HS-27A (cell line): ENCODE results near the gene ZNF598.

Experiments used
- DNase-seq: peaks from one replicate; pipeline ENCODE4 v3.0.0-alpha.2; 2012; ENCODE audit warnings: low read depth, missing footprints

ZNF598 gene

GRCh38 chr16:2006317-2006716 lies 3.3 kb downstream of the ZNF598 start:
- no peak for DNase-seq

DNA sequence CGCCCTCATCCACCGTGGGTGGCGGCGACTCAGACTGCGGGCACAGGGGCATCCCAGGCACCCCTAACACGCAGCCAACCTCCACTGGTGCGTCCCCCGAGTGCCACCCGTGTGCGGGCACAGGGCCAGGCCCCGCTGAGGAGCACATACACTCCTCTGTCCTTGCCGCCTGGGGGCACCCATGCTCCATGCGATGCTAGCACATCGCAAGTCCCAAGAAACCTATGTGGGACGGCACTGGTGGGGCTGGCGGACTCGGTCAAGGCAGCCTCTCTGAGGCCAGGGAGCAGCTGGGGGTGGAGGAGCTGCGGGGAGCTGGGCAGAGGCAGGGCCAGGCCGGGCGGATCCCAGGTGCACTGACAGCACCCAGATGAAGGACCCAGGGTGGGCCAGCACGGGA lies 4.0 kb downstream of the ZNF598 start:
- no peak for DNase-seq

DNA sequence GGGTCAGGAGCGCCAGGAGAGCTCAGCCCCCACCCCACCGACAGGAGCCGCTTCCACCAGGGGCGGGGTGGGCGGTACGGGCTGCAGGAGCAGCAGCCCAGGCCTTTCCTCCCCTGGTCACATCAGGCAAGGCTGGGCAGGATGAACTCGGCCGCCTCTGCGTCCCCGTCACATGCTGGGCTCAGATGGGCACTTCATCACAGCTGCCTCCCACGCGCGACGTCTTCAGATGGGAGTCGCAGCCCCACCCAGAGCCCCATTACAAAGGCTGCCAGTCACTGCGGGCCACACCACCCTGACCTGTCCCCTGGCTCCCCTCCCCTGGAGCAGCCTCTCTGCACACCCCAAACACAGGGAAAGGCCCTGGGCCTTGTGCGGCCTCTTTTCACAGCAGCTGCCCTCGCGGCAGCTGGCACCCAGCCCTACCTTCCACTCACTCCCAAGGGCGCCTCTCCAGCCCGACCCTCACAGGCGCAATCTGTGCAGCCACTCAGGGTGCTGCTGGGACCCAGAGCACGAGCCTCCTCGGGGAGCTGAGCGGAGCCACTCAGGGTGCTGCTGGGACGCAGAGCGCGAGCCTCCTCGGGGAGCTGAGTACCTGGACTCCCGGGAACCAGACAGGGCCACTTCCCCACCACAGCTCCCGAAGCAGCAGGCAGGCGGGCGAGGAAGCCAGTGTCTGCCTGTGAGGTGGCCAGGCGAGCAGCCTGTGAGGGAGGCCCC lies 4.7 kb downstream of the ZNF598 start:
- no peak for DNase-seq

- DNase-seq: no peak
Measured at GRCh38 chr16:2003827-2004641, 5.6 kb downstream of the ZNF598 start.

DNA sequence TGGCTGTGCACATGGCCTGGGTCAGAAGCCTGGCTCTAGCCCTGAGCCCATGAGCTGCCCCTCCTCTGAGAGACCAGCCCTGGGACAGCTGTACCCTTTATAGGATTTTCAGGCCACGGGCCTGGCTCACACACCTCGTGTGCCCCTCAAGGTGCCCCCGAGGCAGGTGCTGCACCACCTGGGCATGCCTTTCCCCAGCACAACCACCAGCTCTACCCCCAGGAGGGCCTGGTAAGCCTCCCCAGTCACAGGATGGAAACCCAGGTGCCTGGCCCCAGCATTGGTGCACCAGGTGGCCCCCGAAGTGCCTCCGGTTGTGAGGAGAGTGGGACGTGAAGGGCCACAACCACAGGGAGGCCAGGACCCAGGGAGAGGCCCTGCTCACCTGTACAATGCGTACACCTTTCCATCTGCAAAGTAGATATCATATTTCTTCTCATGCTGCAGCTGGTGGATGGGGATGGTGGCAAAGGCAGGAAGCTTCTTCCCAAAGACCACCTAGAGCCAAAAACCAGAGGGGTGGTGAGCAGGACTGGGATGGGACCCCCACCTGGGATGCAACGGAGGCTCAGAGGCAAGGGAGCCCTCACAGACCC lies 6.3 kb downstream of the ZNF598 start:
- DNase-seq: no peak

DNA sequence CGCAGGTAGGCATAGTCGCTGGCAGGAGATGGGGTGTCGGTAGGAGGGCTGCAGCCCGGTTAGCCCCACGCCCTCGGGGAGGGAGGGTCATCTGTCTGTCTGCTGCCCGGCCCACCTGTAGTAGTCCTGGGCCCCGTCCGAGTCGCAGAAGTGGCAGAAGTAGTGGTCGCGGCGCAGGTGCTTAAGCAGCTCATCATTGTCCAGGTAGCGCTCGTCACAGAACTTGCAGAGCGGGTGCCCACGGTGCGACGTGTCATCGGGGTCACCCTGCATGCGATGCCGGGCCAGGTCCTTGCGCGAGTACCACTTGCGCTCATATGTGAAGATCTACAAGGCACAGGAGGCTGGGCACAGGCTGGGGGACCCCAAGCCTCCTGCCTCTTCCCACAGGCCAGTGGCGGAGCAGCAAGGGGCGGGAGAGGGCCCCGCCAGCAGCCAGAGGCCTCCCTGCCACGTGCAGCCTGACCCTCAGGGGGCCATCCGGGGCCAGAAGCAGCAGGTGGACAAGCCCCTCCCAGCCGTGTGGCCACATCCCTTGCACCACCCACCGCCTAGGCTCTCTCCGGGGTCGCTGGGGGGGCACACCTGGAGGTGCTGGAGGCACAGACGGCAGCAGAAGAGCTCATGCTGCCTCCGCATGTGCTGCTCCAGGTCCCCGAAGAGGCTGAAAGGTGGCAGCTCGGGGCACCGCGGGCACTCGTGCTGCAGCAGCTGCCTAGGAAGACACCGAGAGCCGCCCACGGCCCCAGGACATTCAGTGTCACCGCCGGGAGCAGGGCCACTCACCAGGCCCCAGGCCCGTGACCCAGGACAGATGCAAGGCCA lies 7.0 kb downstream of the ZNF598 start:
- DNase-seq: no peak

DNA sequence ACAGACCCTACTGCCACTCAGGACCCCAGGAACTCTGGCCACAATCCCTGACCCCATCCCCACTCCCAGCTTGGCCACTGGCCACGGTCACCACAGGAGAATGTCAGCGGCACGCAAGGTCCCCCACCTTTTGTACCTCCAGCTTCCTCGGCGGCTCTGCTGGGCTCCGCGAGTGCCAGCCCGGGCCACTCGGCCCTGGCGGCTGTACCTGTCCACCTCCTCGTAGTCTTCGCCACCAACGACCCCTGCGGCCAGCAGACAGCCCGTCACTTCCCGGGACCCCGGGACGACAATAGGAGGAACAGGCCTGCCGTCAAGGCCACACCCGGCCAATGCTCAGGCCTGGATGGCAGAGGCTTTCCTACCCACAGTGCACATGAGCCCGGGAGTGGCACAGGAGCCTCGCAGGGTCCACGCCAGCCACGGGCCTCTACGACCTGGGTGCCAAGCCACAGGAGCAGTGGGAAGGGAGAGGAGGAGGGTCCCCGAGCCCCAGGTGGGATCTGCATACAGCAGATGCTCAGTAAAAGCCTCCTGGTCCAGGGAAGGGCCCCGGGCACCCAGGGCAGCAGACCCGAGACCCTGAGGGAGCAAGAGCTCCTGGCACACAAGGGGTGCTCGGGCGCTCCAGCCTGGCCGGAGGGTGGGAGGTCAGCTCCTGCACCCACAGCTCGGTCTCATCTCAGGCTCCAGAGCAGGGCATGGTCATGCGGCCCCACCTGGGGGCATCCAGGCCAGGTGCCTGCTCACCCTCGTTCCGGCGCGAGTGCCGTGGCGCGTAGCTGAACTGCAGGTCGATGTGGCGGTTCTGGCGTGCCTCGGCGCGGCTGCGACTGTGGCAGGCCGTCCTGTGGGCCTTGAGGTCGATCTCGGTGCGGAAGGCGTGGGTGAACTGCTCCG lies 7.9 kb downstream of the ZNF598 start:
- DNase-seq: no peak

- no peak for DNase-seq
Measured at GRCh38 chr16:2001035-2001434, 8.6 kb downstream of the ZNF598 start.

DNA sequence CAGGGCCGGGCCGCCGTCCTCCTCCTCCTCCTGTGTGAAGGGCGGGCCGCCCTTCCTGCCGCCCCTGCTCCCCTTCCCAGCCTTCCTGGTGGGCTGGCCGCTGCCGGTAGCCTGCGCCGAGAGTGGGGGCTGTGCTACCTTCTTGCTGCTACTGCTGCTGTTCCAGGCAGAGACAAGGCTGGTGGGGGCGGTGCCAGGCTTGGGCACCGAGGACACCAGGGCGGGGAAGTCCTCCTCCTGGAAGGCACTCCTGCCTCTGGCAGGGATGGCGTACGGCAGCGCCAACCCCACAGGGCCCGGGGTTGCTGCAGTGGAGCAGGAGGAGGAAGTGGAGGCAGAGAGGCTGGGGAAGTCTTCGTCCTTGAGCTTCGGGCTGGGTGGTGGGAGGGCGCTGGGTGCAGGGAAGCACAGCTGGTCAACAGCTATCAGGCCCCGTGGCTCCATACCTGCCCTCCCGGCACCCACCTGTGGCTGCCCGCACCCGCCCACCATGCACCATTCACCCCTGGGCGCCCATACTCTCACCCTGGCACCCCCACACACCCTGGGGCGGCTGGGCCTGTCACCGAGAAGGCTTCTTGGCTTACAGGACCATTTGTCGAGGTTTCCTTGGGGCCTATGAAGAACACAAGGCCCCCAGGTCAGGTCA lies 9.6 kb downstream of the ZNF598 start:
- DNase-seq: no peak

DNA sequence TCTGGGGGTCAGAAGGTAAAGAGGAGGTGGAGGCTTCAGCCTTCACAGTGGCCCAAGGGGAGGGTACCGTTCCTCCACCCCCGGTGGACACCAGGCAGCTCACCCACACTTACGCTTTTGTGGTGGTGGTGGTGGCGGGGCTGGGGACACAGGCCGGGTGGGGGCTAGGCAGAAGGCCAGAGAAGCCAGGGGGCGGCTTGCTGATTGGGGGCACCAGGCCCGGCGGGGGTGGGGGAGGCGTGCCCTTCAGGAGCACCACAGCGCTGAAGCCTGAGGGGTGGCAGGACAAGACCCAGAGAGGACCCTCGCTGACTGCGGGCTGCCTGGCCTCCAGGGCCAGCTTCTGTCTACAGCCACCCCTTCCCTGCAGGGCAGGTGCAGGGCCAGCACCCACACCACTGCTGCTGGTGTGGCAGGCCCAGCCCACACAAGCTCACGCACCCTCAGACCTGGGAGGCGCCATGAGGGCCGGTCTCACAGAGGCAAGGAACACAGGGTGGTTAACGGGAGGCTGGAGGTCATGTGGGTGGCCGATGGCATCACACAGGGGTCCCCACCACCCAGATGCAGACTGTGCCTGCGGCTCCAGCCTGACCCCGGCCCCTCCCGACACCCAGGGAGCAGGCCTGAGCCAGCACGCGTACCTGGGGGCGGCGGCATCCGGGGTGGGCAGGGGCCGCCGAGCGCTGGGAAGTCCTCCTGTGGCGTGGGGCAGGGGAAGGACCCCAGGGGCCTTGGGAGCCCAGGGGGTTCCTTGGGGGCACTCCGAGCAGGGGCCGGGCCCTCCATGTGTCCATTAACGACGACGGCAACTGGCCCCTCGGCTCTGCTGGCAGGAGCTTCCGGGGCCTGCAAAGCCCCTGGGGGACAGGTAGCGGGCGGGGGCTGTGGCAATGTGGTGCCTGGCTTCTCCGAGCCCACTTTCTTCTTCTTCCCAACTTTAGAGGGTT lies 10.5 kb downstream of the ZNF598 start:
- no peak for DNase-seq

DNA sequence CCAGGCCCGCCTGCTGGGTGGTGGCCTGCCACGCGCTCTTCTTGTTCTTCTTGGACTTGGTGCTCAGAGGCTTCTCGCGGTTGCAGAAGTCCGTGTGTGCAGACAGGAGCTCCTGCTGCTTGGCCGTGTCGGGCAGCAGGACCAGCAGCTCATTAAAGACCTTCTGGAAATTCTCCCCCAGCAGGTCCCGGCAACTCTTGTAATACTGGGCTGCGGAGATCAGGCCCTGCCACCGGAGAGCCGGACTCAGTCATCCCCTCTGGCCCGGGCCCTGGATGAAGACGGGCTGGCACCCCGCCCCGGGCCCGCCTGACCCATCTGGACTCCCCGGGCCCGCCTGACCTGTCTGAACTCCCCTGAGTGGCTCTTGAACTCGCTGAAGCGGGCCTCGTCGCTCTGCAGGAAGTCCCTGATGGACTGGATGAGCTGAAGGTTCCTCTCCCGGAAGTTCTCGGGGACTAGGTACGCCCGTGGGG lies 11.2 kb downstream of the ZNF598 start:
- no peak for DNase-seq

DNA sequence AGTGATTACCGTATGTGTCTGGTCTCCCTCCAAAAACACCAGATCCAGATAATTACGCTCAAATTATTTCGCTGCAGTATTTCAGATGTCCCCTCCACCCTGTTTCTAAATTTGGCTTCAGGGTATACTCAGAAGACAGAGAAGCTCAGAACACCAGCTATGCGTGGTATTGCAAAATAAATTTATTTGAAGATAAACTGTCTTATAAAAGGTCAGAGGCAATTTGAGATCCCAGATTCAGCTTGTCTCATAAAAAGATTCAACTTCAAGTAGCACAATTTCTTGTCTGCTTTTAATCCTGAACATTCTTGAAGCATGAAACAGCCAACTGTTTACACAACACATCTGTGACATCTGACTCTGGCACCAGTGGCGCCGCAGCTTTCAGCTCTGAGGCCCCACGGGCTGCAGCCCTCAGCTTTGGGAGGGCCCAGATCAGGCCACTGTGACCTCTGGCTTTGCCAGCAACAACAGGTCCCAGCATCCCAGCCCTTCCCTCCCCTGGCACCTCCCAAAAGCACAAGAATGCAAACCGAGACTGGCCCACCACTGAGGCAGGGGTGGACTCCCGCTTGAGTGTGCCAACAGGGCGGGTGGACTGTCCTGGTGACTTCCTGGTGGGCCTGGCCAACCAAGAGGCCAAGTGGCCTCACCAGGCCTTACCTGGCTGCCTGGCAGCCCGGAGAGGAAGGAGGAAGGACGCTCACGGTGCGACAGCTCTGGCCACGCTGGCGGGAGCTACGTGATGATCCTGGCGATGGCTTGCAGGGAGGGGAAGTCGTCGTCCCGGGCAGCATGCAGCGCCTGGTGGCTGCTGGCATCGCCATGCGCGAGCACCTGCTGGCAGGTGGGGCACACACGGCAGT lies 11.9 kb downstream of the ZNF598 start:
- DNase-seq: no peak

DNA sequence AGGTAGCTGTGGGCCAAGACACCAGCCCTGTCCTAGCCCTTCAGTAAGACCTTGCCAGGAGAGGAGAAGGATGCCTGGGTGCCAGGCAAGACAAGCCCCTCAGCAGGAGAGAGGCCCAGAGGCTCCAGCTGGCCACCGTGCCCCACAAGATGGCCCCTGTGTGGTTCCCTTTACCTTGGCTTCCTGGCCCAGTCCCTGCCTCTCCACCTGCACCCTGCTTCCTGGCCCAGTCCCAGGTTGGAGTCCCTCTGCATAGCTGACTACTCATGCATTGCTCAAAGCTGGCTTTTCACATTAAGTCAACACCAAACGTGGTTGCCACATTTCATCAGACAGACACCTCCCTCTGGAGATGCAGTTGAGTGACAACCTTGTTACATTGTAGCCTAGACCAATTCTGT lies 15.9 kb downstream of the ZNF598 start:
- no peak for DNase-seq

DNA sequence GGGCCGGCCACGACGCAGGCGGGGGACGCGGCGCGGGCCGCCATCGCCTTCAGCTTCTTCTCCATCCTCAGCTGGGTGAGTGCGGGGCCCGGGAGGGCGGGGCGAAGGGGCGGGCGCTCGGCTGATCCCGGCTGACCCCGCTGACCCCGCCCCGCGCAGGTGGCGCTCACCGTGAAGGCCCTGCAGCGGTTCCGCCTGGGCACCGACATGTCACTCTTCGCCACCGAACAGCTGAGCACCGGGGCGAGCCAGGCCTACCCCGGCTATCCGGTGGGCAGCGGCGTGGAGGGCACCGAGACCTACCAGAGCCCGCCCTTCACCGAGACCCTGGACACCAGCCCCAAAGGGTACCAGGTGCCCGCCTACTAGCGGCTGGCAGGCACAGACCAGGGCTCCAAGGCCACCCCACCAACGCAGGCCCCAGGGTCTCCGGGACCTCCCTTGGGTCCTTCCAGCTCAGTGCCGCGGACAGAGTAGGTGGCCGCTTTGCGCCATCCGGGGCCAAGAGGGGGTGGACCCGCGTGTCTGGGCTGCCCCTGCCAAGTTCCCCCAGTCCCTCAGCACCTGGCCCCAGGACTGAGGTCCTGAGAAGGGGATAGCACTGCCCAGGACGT lies 16.8 kb downstream of the ZNF598 start:
- DNase-seq: no peak

- no peak for DNase-seq
Measured at GRCh38 chr16:1991948-1992703, 17.5 kb downstream of the ZNF598 start.

DNA sequence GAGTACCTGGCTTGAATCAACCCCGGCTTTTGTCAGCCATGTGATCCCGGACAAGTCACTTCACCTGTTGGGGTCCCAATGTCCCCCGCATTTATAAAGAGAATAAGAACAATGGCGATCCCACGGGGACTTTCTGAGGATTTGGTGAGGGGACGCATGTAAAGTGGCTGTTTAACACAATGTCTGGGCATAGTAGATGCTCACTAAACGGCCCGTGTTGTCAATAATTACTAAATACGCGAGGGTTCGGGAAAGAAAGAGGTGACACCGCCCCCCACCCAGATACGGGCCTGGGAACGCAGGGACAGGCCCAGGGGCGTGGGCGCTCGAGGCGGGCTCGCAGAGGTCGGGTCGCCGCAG lies 18.1 kb downstream of the ZNF598 start:
- no peak for DNase-seq

- DNase-seq: no peak
Measured at GRCh38 chr16:1991135-1991551, 18.5 kb downstream of the ZNF598 start.
